ENCODE results near the gene GLRA3.
"Not testable (repeated sequence)": the region's sequence is repeated elsewhere in the genome, so short reads cannot be mapped to it uniquely, and the experiment has no call there.

GLRA3 gene

DNA sequence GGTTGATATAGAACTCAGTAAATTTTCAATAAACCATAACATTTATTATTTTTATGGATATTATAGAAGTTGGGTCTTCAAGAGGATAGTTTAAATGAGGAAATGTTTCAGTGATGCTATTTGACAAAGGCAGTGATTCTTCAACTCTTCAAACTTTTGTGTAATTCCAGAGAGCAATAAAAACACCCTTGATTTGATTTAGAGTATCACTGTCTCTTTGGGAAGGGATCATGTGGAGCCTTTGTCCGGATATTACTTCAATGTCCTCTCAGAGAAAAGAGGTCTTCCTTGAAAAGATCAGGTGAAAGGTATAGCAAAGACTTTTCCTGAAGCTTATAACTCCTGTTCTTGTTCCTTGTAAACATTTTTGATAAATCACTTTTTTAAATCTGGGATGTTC, 23.3 kb downstream of the GLRA3 start:
- no peaks in the 10 kb centered on the region for H3K79me2 ChIP-seq
- no peaks in the 10 kb centered on the region for H3K27me3 ChIP-seq (ENCODE audit: control insufficient read depth, insufficient read depth, low read length)
- TF ChIP-seq CTCF (IDR thresholded peaks at IDR 0.05), result no peak
- H3K9me3 ChIP-seq (ENCODE audit: control insufficient read depth, low read length), result no peaks in the 10 kb centered on the region
- H3K27ac ChIP-seq, result no peak overlapping the region
- no peak overlapping the region for H3K4me3 ChIP-seq (ENCODE audit: low read depth, low read length)
- H3K9ac ChIP-seq, result no peak overlapping the region
- H3K4me1 ChIP-seq, result no peaks in the 10 kb centered on the region
- no peak overlapping the region for H3K4me2 ChIP-seq (ENCODE audit: low read length)
- no peak overlapping the region for H2AFZ ChIP-seq
- no peaks in the 10 kb centered on the region for H3K36me3 ChIP-seq (ENCODE audit: control insufficient read depth, insufficient read depth, low read length)

DNA sequence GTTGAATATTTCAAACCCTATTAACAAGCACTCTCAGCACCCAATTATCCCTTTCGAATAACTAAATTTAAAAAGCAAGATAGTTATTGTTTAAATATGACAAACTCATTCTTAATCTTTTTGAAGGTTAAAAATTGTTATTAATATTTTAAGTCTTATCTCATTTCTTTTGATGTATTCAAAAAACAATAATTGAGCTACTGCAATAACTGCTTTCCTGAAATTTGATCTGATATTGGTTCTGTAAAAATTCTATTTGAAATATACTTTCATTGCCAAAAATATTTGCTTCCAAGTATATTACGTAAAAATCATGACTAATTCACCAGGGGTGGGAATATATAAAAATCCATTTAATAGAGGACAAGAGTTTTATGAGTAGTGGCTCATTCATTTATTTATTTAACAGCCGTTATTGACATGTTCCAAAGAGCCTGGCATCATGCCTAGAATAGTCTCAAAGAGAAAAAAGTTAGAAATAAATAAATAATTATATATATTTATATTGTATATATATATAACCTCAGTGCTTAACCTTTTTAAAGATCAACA, 34.4 kb downstream of the GLRA3 start:
- H3K4me2 ChIP-seq (ENCODE audit: low read length), result no peak overlapping the region
- H2AFZ ChIP-seq, result no peak overlapping the region
- H3K79me2 ChIP-seq, result no peaks in the 10 kb centered on the region
- H3K4me1 ChIP-seq, result no peaks in the 10 kb centered on the region
- H3K27ac ChIP-seq, result no peak overlapping the region
- no peaks in the 10 kb centered on the region for H3K9me3 ChIP-seq (ENCODE audit: control insufficient read depth, low read length)
- H3K36me3 ChIP-seq (ENCODE audit: control insufficient read depth, insufficient read depth, low read length), result no peaks in the 10 kb centered on the region
- TF ChIP-seq CTCF (IDR thresholded peaks at IDR 0.05), result no peak
- H3K4me3 ChIP-seq (ENCODE audit: low read depth, low read length), result no peak overlapping the region
- H3K27me3 ChIP-seq (ENCODE audit: control insufficient read depth, insufficient read depth, low read length), result no peaks in the 10 kb centered on the region
- H3K9ac ChIP-seq, result no peak overlapping the region

- TF ChIP-seq CTCF (IDR thresholded peaks at IDR 0.05), result no peak
- Histone ChIP-seq H3K36me3 (ENCODE audit: control insufficient read depth, insufficient read depth, low read length) (no peaks in the 10 kb centered on the region), H3K9me3 (ENCODE audit: control insufficient read depth, low read length) (no peaks in the 10 kb centered on the region), H3K4me1 (no peaks in the 10 kb centered on the region), H3K27me3 (ENCODE audit: control insufficient read depth, insufficient read depth, low read length) (no peaks in the 10 kb centered on the region), H3K79me2 (no peaks in the 10 kb centered on the region), H3K27ac (no peak overlapping the region), H3K4me2 (ENCODE audit: low read length) (no peak overlapping the region), H3K4me3 (ENCODE audit: low read depth, low read length) (no peak overlapping the region), H2AFZ (no peak overlapping the region), H3K9ac (no peak overlapping the region)
Observed at GRCh38 chr4:174789657-174790056, 39.4 kb downstream of the GLRA3 start.

DNA sequence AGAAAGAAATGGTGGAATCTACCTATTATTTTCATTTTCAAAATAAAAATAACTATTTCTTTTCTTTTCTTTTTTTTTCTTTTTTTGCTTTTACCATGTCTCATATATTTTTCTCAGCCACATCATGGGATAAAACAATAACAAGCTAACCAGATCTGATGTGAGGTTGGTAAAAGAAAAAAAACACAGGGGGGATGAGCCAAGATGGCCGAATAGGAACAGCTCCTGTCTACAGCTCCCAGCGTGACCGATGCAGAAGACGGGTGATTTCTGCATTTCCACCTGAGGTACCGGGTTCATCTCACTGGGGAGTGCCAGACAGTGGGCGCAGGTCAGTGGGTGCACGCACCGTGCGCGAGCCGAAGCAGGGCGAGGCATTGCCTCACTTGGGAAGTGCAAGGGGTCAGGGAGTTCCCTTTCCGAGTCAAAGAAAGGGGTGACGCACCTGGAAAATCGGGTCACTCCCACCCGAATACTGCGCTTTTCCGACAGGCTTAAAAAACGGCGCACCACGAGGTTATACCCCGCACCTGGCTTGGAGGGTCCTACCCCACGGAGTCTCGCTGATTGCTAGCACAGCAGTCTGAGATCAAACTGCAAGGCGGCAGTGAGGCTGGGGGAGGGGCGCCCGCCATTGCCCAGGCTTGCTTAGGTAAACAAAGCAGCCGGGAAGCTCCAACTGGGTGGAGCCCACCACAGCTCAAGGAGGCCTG, 50.6 kb downstream of the GLRA3 start:
- not testable (repeated sequence) for H3K36me3 ChIP-seq (ENCODE audit: control insufficient read depth, insufficient read depth, low read length); H3K4me1 ChIP-seq; H3K9me3 ChIP-seq (ENCODE audit: control insufficient read depth, low read length); H3K27ac ChIP-seq; H3K4me2 ChIP-seq (ENCODE audit: low read length); H3K9ac ChIP-seq; H3K79me2 ChIP-seq; H2AFZ ChIP-seq; H3K27me3 ChIP-seq (ENCODE audit: control insufficient read depth, insufficient read depth, low read length); H3K4me3 ChIP-seq (ENCODE audit: low read depth, low read length)

- Histone ChIP-seq H3K36me3 (ENCODE audit: control insufficient read depth, insufficient read depth, low read length) (no peaks in the 10 kb centered on the region), H3K4me3 (ENCODE audit: low read depth, low read length) (no peak overlapping the region), H3K79me2 (no peaks in the 10 kb centered on the region), H2AFZ (no peak overlapping the region), H3K9ac (no peak overlapping the region), H3K9me3 (ENCODE audit: control insufficient read depth, low read length) (no peaks in the 10 kb centered on the region), H3K27ac (no peak overlapping the region), H3K27me3 (ENCODE audit: control insufficient read depth, insufficient read depth, low read length) (no peaks in the 10 kb centered on the region), H3K4me2 (ENCODE audit: low read length) (no peak overlapping the region), H3K4me1 (no peaks in the 10 kb centered on the region)
- TF ChIP-seq CTCF (IDR thresholded peaks at IDR 0.05), result no peak
Observed at GRCh38 chr4:174775366-174775765, 53.7 kb downstream of the GLRA3 start.

Measured in parathyroid adenoma (tissue), 2 donors.